Type B pancreatic cell (in vitro differentiated cells): ENCODE results near the gene ATG7. TPM values are rescaled to one million over a fixed set of nuclear protein-coding genes. Genes with fewer than 3 reads are reported as not detected.

Source experiments
- DNase-seq: peaks from one replicate; pipeline ENCODE4 v3.0.0; 2021; ENCODE audit warnings: mixed read lengths; ENCODE audit not compliant: unreplicated experiment; ENCODE audit errors: extremely low spot score
- H3K27ac Mint-ChIP-seq: 2 replicates; pipeline ENCODE4 v1.8.0; 2021; ENCODE audit warnings: mild to moderate bottlenecking, mixed read lengths
- H3K27me3 Mint-ChIP-seq: 2 replicates; pipeline ENCODE4 v1.8.0; 2021; ENCODE audit warnings: mixed read lengths
- H3K36me3 Mint-ChIP-seq: 2 replicates; pipeline ENCODE4 v1.8.0; 2021; ENCODE audit warnings: mixed read lengths
- H3K4me1 Mint-ChIP-seq: one replicate; pipeline ENCODE4 v1.8.0; 2021; ENCODE audit warnings: mixed read lengths; ENCODE audit not compliant: unreplicated experiment
- H3K4me3 Mint-ChIP-seq: 2 replicates; pipeline ENCODE4 v1.8.0; 2021; ENCODE audit warnings: mild to moderate bottlenecking, mixed read lengths
- H3K9me3 Mint-ChIP-seq: 2 replicates; pipeline ENCODE4 v1.8.0; 2021; ENCODE audit warnings: mixed read lengths
- total RNA-seq: library from RNA; stranded (reverse); gene quantifications from 2 replicates; pipeline ENCODE4 v1.2.1, GENCODE V29; 2021; ENCODE audit warnings: low replicate concordance
- TF ChIP-seq, protein P1 (sequence below): fragments of 200-600 bp; sonication (generic); conservative IDR thresholded peaks from 2 replicates; pipeline ENCODE4 v1.5.0; 2021; ENCODE audit warnings: antibody characterized with exemption, mild to moderate bottlenecking

The ATG7 gene
- total RNA-seq, 1 donor from 2014 or later: 32.4 TPM

DNA sequence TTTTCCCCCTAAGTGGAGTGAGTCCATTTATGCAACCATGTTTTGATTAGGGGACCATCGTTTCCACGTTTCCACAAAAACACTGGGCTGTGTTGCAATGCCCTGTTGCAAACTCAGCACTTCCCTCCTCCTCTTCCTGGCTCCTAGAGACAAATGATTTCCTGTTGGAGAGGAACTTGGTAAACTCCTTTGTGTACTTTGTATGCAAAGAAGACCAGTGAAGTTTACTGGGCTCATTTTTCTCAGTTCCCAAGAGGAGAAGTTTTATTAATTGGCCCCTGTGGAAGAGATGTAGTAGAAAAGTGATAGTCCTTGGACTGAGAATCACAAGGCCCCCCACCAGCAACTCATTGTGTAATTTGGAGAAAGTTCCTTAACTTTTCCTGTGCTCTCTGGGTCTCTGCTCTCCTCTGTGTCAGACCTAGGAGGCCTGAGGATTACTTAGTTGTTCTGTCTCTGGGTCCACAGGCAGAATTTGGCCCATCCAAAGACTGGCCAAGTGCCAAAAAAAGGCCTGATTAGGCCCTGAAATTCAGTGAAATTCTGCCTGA is 95.0 kb downstream of the ATG7 start:
- H3K27me3 Mint-ChIP-seq: no peaks in the 10 kb centered on the region
- peaks cover 48% of the 10 kb centered on the region for H3K36me3 Mint-ChIP-seq
- peaks cover 48% of the 10 kb centered on the region for H3K4me1 Mint-ChIP-seq
- no peaks in the 10 kb centered on the region for H3K9me3 Mint-ChIP-seq
- TF ChIP-seq, protein P1, sequence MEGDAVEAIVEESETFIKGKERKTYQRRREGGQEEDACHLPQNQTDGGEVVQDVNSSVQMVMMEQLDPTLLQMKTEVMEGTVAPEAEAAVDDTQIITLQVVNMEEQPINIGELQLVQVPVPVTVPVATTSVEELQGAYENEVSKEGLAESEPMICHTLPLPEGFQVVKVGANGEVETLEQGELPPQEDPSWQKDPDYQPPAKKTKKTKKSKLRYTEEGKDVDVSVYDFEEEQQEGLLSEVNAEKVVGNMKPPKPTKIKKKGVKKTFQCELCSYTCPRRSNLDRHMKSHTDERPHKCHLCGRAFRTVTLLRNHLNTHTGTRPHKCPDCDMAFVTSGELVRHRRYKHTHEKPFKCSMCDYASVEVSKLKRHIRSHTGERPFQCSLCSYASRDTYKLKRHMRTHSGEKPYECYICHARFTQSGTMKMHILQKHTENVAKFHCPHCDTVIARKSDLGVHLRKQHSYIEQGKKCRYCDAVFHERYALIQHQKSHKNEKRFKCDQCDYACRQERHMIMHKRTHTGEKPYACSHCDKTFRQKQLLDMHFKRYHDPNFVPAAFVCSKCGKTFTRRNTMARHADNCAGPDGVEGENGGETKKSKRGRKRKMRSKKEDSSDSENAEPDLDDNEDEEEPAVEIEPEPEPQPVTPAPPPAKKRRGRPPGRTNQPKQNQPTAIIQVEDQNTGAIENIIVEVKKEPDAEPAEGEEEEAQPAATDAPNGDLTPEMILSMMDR: no peak
- H3K27ac Mint-ChIP-seq: peak overlapping the region; percentile 79
- H3K4me3 Mint-ChIP-seq: peak overlapping the region; percentile 41
- DNase-seq: no peak

DNA sequence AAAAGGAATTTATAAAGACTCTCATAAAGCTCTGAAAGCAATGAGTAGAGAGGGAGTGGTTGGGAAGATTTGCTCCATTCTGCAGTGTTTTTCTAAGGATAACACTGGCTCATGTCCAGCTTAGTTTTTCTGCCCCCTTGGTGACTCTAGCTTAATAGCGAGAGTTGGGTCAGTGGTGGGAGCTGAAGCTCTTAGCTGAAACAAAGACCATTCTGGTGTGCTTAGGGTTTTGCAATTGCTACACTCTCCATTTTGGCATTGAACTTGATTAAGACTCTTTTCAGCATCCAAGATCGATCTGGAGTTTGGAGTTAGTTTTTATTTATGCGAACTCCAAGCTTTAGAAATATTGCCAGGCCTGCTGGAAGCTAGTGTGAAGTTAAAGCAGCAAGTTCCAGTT is 98.0 kb downstream of the ATG7 start:
- peaks cover 29% of the 10 kb centered on the region for H3K36me3 Mint-ChIP-seq
- no peaks in the 10 kb centered on the region for H3K9me3 Mint-ChIP-seq
- no peaks in the 10 kb centered on the region for H3K27me3 Mint-ChIP-seq
- no peak overlapping the region for H3K4me3 Mint-ChIP-seq
- no peak for DNase-seq
- H3K4me1 Mint-ChIP-seq: peaks cover 32% of the 10 kb centered on the region
- TF ChIP-seq, protein P1: no peak
- no peak overlapping the region for H3K27ac Mint-ChIP-seq

DNA sequence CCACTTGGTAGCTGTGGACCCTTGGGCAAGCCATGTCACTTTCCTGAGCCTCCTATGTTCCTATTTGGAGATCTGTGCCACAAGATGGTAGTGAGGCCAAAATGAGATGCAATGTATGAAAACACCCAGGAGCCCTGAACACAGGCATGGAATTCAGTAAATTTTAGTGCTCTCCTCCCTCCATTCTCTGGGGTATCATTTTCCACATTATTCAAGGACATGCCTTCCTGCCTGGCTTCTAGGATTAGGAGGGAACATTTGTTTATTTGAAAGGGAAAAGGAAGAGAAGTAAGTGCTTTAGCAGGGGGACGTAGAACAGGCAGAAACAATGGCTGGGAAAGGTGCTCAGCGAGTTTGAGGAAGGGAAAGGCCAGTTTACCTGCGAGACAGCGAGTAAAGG is 98.8 kb downstream of the ATG7 start:
- TF ChIP-seq, protein P1: no peak
- no peaks in the 10 kb centered on the region for H3K27me3 Mint-ChIP-seq
- DNase-seq: no peak
- no peak overlapping the region for H3K27ac Mint-ChIP-seq
- H3K36me3 Mint-ChIP-seq: peaks cover 25% of the 10 kb centered on the region
- no peaks in the 10 kb centered on the region for H3K9me3 Mint-ChIP-seq
- peaks cover 32% of the 10 kb centered on the region for H3K4me1 Mint-ChIP-seq
- peak overlapping the region; percentile 17 for H3K4me3 Mint-ChIP-seq

DNA sequence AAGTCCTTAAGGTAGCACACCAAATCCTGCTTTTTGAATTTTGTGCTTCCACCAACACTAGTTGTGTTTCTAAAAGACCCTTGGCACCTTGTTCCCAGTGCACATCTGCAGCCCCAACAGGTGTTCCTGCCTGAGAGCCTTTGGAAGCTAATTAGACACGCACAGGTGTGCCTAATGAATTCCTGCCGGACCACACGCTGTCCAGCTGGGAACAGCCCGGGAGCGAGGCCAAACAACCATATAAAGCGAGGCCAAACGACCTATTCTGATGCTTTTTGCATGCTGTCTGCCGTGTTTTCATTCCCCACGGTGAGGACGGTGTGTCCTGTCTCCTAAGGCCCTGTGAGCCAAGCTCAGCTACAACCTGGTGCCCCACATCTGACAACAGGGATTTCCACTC is 99.5 kb downstream of the ATG7 start:
- peaks cover 25% of the 10 kb centered on the region for H3K4me1 Mint-ChIP-seq
- TF ChIP-seq, protein P1: no peak
- DNase-seq: no peak
- H3K9me3 Mint-ChIP-seq: no peaks in the 10 kb centered on the region
- peaks cover 20% of the 10 kb centered on the region for H3K36me3 Mint-ChIP-seq
- no peak overlapping the region for H3K4me3 Mint-ChIP-seq
- H3K27me3 Mint-ChIP-seq: no peaks in the 10 kb centered on the region
- H3K27ac Mint-ChIP-seq: no peak overlapping the region

DNA sequence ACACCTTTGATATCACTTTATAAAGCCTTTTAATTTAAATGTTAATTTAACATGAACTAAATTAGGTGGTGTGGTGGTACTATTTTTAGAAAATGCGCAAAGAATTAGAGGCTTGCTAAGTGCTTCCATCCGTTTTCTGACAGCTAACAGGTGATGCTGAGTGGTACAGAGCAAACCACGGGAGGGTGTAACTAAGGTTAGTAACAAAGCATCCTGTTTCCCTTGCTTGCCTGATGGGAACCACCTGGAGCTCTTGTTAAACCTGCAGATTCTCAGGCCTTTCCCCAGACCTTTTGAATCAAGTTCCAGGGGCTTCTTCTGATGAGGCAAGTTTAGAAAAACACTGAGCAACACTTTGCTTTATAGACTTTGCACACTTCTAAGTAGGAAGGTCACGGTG is 101.0 kb downstream of the ATG7 start:
- Mint-ChIP-seq H3K27me3 (no peaks in the 10 kb centered on the region), H3K27ac (no peak overlapping the region), H3K9me3 (no peaks in the 10 kb centered on the region), H3K4me1 (peaks cover 14% of the 10 kb centered on the region), H3K36me3 (peaks cover 17% of the 10 kb centered on the region), H3K4me3 (no peak overlapping the region)
- no peak for DNase-seq
- TF ChIP-seq, protein P1: no peak

DNA sequence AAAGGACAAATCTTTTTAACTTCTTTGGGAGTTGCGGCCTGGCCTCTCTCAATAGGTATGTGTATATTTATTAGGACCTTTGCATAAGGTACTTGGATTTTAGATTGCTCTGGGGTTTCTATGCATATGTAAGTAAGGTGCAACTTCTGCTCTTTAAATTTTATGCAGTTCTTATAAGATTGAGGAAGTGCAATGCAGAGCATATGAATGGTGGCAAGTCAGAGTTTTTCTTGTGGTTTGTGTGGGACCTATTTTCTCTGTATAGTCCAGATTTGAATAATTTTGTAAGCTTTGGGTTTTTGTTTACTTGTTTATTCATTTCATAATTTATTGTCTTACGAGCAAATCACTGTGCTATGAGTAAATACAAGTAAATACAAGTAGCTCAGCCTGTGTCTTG is 101.5 kb downstream of the ATG7 start:
- peaks cover 17% of the 10 kb centered on the region for H3K36me3 Mint-ChIP-seq
- H3K4me3 Mint-ChIP-seq: no peak overlapping the region
- H3K27me3 Mint-ChIP-seq: no peaks in the 10 kb centered on the region
- no peak for DNase-seq
- TF ChIP-seq, protein P1: no peak
- H3K4me1 Mint-ChIP-seq: peaks cover 14% of the 10 kb centered on the region
- no peaks in the 10 kb centered on the region for H3K9me3 Mint-ChIP-seq
- H3K27ac Mint-ChIP-seq: no peak overlapping the region
